H1 (cell line): ENCODE measurements around the gene DHX9. TPM values are rescaled to one million over a fixed set of nuclear protein-coding genes. Genes with fewer than 3 reads are reported as not detected.

Experiments
- CHD1 ChIP-seq: IDR thresholded peaks from 2 replicates; pipeline ENCODE4 v1.6.1; 2012; ENCODE audit warnings: low read depth, low read length, improper control_type of control experiment
- EP300 ChIP-seq, 2 experiments: IDR thresholded peaks; 1 replicate in 1 of 2; 2 replicates in 1 of 2; pipeline ENCODE4 v1.6.1; 2011 to 2012; ENCODE audit warnings: low read depth in 2 of 2, low read length in 2 of 2, mild to moderate bottlenecking in 2 of 2, borderline replicate concordance in 1 of 2, inconsistent platforms in 1 of 2, moderate library complexity in 1 of 2
- POLR2A ChIP-seq, 2 experiments: IDR thresholded peaks; 1 replicate in 1 of 2; 2 replicates in 1 of 2; pipeline ENCODE4 v1.6.1; 2011; ENCODE audit warnings: low read depth in 2 of 2, low read length in 2 of 2, mild to moderate bottlenecking in 2 of 2; ENCODE audit errors: control extremely low read depth in 1 of 2
- TAF1 ChIP-seq: IDR thresholded peaks from 2 replicates; pipeline ENCODE4 v1.6.1; 2011; ENCODE audit warnings: mild to moderate bottlenecking, low read depth, low read length
- polyA plus RNA-seq, 7 experiments: library from polyadenylated mRNA; depleted of rRNA in 3 of 7; stranded (reverse) in 5 of 7; unstranded in 2 of 7; fragments of >200 nt in 5 of 7; fragments of 200-250 nt in 2 of 7; gene quantifications; 1 replicate in 5 of 7; 2 replicates in 1 of 7; 4 replicates in 1 of 7; pipeline versions ENCODE4 v1.2.1 to v1.2.3, GENCODE V29; 2011 to 2013; ENCODE audit warnings: missing spikeins in 2 of 7, mixed read lengths in 2 of 7
- total RNA-seq: library from RNA; stranded (reverse); fragmentation: NEBNext Ultra II Directional; extraction: Animal tissue kit (Norgen Biotek cat#: 25700); gene quantifications from 2 replicates; pipeline ENCODE4 v1.2.1, GENCODE V29; 2021

DHX9 gene
- total and polyA plus RNA-seq, 2 of the 8 experiments (the other 6 are each of a cell fraction or from before 2014, with no cell fraction given), result 153 to 333 TPM

- TF ChIP-seq EP300 (IDR thresholded peaks at IDR 0.05; ENCODE audit: borderline replicate concordance in 1 of 2, low read depth in 2 of 2, low read length in 2 of 2) (no peak), POLR2A (IDR thresholded peaks at IDR 0.05; ENCODE audit: control extremely low read depth in 1 of 2, low read depth in 2 of 2, low read length in 2 of 2) (no peak), CHD1 (no peak), TAF1 (no peak)
These were observed 23.7 kb downstream of the DHX9 start (continued) for GRCh38 chr1:182862827-182863226.
